Stimulated activated CD4-positive, alpha-beta T cell treated with anti-CD3 and anti-CD28 coated beads, Interleukin-15, amount 100 ng/mL, for 24 hours (primary cell): ENCODE data around the gene KRTAP1-3.
"Not testable (repeated sequence)": the region's sequence is repeated elsewhere in the genome, so short reads cannot be mapped to it uniquely, and the experiment has no call there.

Source experiments
- DNase-seq: peaks from one replicate; pipeline ENCODE4 v3.0.0-alpha.2; 2020

The KRTAP1-3 gene

GRCh38 chr17:41008811-41009210 lies 25.9 kb downstream of the KRTAP1-3 start, which contains the start of gene KRTAP3-1:
Gene KRTAP3-1 (minus strand): TSS chr17:41009128. CDS start chr17:41009074, 54 bp downstream.
- no peak for DNase-seq

DNA sequence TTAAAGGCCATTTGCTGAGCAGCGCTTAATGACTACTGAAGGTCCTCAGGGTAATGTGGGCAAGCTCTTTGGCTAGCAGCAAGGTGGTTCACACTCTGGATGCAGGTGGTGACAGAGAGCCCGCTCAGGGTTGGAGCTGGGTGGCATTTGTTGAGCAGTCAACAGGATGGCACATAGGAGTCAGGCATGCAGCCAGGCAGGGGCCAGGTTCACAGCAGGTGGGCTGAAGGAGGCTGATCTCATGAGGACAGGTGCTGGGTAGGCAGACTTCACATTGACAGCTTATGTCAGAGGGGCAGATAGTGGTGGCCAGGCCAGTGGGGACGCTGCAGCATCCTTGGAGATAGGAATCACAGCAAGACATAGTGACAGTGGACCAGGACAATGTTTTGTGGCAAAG lies 30.3 kb downstream of the KRTAP1-3 start:
- DNase-seq: no peak

DNA sequence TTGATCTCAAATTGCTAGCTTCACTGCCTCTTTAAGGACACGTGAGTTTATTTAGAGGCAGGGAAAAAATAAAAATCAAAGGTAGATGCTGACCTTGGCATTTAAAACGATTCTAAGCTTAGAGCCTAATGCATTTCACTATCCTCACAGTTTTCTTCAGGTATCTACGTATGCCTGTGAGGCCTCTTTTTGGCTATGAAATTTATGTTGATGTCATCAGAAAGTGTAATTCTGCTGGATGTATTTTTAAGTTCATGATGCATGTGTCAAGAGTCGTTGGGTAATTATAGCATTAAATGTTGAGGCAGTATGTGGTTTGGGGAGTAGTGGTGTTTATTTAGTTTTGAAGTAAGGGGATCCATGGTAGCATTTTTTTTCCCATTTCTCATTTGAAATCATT lies 30.7 kb downstream of the KRTAP1-3 start:
- no peak for DNase-seq

DNA sequence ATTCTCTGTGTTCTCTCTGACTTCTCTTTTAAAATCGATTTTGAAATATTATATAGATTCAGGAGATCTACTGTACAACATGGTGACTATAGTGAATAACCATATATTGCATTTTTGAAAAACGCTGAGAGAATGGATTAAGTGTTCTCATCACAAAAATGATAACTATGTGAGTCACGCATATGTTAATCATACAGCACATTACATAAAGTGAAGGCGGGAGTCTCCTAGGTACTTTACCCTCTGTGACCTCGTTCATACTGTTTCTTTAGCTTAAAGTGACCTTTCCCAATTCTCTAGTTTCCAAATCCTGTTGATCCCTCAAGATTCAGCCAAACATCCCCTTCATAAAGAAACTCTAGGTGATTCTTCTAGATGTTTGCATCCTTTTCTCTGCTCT lies 31.9 kb downstream of the KRTAP1-3 start:
- no peak for DNase-seq

DNA sequence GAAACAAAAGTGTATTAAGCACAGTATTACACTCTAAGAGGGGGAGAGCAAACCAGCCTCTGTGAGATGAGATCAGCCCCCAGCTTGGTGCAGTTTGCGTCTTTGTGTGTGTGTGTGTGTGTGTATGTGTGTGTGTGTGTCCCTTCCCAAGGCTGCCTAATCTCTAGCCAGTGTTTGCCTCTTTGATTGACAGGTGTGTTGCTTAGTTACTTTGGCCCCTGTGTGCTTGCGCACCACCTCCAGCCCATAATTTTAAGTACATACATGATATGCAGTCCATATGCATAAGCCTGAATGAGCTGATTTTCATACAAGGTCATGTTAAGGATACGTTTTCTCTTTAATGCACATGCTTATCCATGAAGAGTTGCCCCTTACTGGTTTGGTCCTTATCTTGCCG lies 32.9 kb downstream of the KRTAP1-3 start:
- DNase-seq: no peak

- DNase-seq: not testable (repeated sequence)
Measured at GRCh38 chr17:40999563-40999962, 35.1 kb downstream of the KRTAP1-3 start, which contains the start of gene KRTAP3-2. Gene KRTAP3-2 (minus strand): TSS chr17:40999906. CDS start chr17:40999853, 53 bp downstream.

DNA sequence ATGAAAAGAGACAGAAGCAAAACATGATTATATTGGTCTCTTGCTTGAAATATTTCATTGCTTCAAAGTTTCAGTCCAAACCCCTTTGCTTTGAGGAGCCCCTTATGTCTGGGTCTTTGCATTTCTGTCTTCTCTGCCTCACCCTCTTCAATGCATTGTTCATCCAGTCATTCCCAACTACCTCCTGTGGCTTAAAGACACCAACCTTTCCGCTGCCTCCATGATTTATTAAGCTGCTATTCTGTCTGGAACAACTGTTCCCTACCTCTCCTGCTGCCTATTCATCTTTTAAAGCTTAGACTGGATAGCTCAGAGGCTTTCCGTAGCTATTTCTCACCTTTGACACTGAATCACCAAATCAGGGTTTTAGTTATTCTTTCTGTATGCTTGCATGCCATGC lies 37.3 kb downstream of the KRTAP1-3 start:
- DNase-seq: no peak

GRCh38 chr17:40996829-40997228 lies 37.8 kb downstream of the KRTAP1-3 start:
- no peak for DNase-seq

GRCh38 chr17:40995116-40995515 lies 39.6 kb downstream of the KRTAP1-3 start:
- DNase-seq: no peak

DNA sequence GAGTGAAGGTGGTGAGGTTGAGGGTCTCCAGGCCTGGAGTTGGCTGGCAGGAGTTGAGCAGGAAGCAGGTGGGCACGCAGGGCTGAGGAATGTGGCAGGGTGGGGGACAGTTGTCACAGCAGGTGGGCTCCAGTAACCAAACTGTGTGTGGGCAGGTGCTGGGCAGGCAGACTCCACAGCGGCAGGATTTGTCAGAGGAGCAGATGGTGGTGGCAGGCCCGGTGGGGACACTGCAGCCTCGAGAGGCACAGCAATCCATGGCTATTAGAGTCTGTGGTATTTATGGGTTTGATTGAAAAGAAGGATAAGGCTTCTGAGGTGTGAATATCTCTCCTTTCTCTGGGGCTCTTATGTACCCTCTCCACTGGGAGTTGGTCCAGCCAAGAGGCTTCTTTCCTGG lies 40.8 kb downstream of the KRTAP1-3 start, which contains the start of gene KRTAP3-3:
Gene KRTAP3-3, minus strand, starts transcription at position 326 of the 400 bp plus-strand sequence. Its CDS starts 67 bp downstream, at position 259.
- no peak for DNase-seq

- no peak for DNase-seq
Measured at GRCh38 chr17:40993084-40993483, 41.6 kb downstream of the KRTAP1-3 start.

GRCh38 chr17:40992666-40993065 lies 42.0 kb downstream of the KRTAP1-3 start:
- no peak for DNase-seq

- DNase-seq: no peak
Measured at GRCh38 chr17:40986920-40987319, 47.8 kb downstream of the KRTAP1-3 start.

- DNase-seq: no peak
Measured at GRCh38 chr17:40984226-40984625, 50.4 kb downstream of the KRTAP1-3 start, which contains the start of gene KRT40. Gene KRT40 (minus strand): TSS chr17:40984326. CDS start chr17:40984273, 53 bp downstream.
